GM20000 (cell line): ENCODE data around the gene PPY.

Source experiments
- DNase-seq: peaks from one replicate; pipeline ENCODE4 v3.0.0; 2012; ENCODE audit warnings: low spot score
- CTCF ChIP-seq: IDR thresholded peaks from 2 replicates; pipeline ENCODE4 v1.5.1; 2012; ENCODE audit warnings: mild to moderate bottlenecking, control low read depth; ENCODE audit errors: extremely low read depth, missing control alignments

PPY gene

GRCh38 chr17:43907998-43908721 lies 34.1 kb downstream of the PPY start:
- no peak for DNase-seq
- TF ChIP-seq CTCF, result no peak

GRCh38 chr17:43907425-43907981 lies 34.8 kb downstream of the PPY start, which contains the start of gene MPP2:
MPP2 (minus strand) TSS chr17:43907536; CDS start chr17:43904460, 3,076 bp downstream.
- DNase-seq, result peak; percentile 55
- TF ChIP-seq CTCF, result no peak

GRCh38 chr17:43906951-43907424 lies 35.3 kb downstream of the PPY start:
- no peak for DNase-seq

GRCh38 chr17:43905985-43906852 lies 36.1 kb downstream of the PPY start:
- TF ChIP-seq CTCF, result no peak
- no peak for DNase-seq

More at GRCh38 chr17:43906951-43907424, 35.3 kb downstream of the PPY start:
- no peak for TF ChIP-seq CTCF

GRCh38 chr17:43905400-43905984 lies 36.8 kb downstream of the PPY start:
- no peak for TF ChIP-seq CTCF
- no peak for DNase-seq

- no peak for TF ChIP-seq CTCF
- no peak for DNase-seq
Observed at GRCh38 chr17:43901861-43902589, 40.3 kb downstream of the PPY start.
